22Rv1 (cell line): ENCODE data around the gene BMAL2.

Experiments
- CTCF ChIP-seq: fragments of 450-650 bp; IDR thresholded peaks from 2 replicates; pipeline ENCODE4 v1.5.1; 2017; ENCODE audit warnings: mild to moderate bottlenecking
- ZFX ChIP-seq: fragments of 450-650 bp; IDR thresholded peaks from 2 replicates; pipeline ENCODE4 v1.6.1; 2017; ENCODE audit warnings: antibody characterized with exemption, borderline replicate concordance

- TF ChIP-seq CTCF = no peak
- TF ChIP-seq ZFX = no peak
These were observed 8.1 kb upstream of the BMAL2 start for GRCh38 chr12:27324530-27324929.
